Stimulated activated CD8-positive, alpha-beta memory T cell treated with anti-CD3 and anti-CD28 coated beads, Interleukin-4, amount 100 ng/mL, for 24 hours (primary cell): ENCODE data around the gene GPR153.
"Not testable (repeated sequence)": the region's sequence is repeated elsewhere in the genome, so short reads cannot be mapped to it uniquely, and the experiment has no call there.

ENCODE experiments used
- DNase-seq: peaks from one replicate; pipeline ENCODE4 v3.0.0-alpha.2; 2020; ENCODE audit warnings: low read depth

GPR153 gene

GRCh38 chr1:6260961-6261614, at the start of gene GPR153:
TSS of gene GPR153 (minus strand) at chr1:6261098. CDS start at chr1:6254905, 6,193 bp downstream.
- peak; percentile 54 for DNase-seq

- no peak for DNase-seq
These were observed 49.4 kb upstream of the GPR153 start for GRCh38 chr1:6310116-6310848.

GRCh38 chr1:6309564-6309963, 48.7 kb upstream of the GPR153 start:
- DNase-seq, result no peak

GRCh38 chr1:6308449-6308848, 47.6 kb upstream of the GPR153 start:
- no peak for DNase-seq

GRCh38 chr1:6307682-6308081, 46.8 kb upstream of the GPR153 start:
- DNase-seq, result not testable (repeated sequence)

- DNase-seq, result no peak
These were observed 46.2 kb upstream of the GPR153 start for GRCh38 chr1:6307099-6307498.

GRCh38 chr1:6303397-6304012, 42.6 kb upstream of the GPR153 start:
- DNase-seq, result no peak

- DNase-seq, result no peak
These were observed 41.7 kb upstream of the GPR153 start for GRCh38 chr1:6302568-6302967.

GRCh38 chr1:6301526-6301925, 40.6 kb upstream of the GPR153 start:
- no peak for DNase-seq

- no peak for DNase-seq
These were observed 39.6 kb upstream of the GPR153 start for GRCh38 chr1:6300342-6301048.

GRCh38 chr1:6299557-6300165, 38.8 kb upstream of the GPR153 start:
- DNase-seq, result no peak

GRCh38 chr1:6298940-6299465, 38.1 kb upstream of the GPR153 start:
- DNase-seq, result no peak

GRCh38 chr1:6298530-6298929, 37.6 kb upstream of the GPR153 start:
- no peak for DNase-seq

- DNase-seq, result no peak
These were observed 35.0 kb upstream of the GPR153 start for GRCh38 chr1:6295910-6296309.

GRCh38 chr1:6294890-6295556, 34.1 kb upstream of the GPR153 start:
- DNase-seq, result no peak

- DNase-seq, result no peak
These were observed 33.4 kb upstream of the GPR153 start for GRCh38 chr1:6294080-6294889.

- DNase-seq, result no peak
These were observed 31.2 kb upstream of the GPR153 start for GRCh38 chr1:6292102-6292501.

- DNase-seq, result no peak
These were observed 27.8 kb upstream of the GPR153 start for GRCh38 chr1:6288665-6289064.

GRCh38 chr1:6288026-6288425, 27.1 kb upstream of the GPR153 start:
- no peak for DNase-seq

- no peak for DNase-seq
These were observed 26.6 kb upstream of the GPR153 start for GRCh38 chr1:6287431-6287886.
